GM03348 (cell line): ENCODE measurements around the gene PTPRN2.

Experiments
- DNase-seq: peaks from one replicate; pipeline ENCODE4 v3.0.0; 2012; ENCODE audit warnings: low spot score

The PTPRN2 gene

GRCh38 chr7:158113321-158114025, 474.1 kb downstream of the PTPRN2 start:
- DNase-seq = no peak

GRCh38 chr7:158112571-158113320, 474.9 kb downstream of the PTPRN2 start:
- no peak for DNase-seq

DNA sequence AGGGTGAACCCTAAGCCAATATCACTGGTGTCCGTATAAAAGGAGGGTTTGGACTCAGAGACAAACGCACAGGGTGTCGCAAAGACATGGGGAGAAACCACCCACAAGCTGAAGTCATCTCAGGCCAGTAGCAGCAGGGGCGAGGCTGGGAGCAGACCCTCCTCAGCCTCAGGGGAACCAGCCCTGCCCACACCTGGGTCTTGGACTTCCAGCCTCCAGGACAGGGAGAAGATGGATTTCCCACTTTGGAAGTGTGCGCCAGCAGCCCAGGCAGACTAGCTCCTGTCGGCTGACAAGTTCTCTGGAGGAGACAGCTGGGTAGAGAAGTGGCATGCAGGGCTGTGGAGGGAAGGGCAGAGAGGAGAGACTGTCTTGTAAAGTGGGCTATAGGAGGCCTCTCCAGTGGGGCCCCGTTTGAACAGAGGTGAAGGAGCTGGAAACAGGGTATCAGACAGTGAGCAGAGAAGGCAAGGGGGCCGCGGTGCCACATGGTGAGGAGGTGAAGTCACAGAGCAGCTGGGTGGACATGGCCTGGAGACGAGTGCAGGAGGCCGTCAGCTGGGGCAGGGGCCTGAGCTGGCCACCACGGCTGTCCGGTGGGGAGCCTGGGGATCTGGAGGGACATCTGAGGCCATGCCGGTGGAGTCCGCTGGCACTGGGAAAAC, 475.6 kb downstream of the PTPRN2 start:
- no peak for DNase-seq

GRCh38 chr7:158111049-158111751, 476.4 kb downstream of the PTPRN2 start:
- DNase-seq = no peak

DNA sequence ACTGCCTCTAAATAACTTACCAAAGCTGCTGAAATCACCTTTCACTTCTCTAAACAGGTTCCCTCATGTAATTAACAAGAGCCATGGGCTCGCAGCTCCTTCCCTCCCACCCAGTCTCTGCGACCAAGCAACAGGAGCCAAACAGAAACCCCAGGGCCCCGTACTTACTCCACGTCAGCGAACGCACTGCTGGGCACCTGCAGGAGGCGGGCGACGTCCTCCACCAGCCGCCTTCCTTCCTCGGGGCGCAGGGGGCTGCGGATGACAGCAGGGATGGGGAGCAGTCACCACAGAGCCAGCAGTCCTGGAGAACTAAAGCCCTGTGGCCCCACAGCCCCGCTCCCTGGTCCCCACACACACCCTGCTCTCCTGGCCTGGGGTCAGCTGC, 477.0 kb downstream of the PTPRN2 start:
- no peak for DNase-seq

DNA sequence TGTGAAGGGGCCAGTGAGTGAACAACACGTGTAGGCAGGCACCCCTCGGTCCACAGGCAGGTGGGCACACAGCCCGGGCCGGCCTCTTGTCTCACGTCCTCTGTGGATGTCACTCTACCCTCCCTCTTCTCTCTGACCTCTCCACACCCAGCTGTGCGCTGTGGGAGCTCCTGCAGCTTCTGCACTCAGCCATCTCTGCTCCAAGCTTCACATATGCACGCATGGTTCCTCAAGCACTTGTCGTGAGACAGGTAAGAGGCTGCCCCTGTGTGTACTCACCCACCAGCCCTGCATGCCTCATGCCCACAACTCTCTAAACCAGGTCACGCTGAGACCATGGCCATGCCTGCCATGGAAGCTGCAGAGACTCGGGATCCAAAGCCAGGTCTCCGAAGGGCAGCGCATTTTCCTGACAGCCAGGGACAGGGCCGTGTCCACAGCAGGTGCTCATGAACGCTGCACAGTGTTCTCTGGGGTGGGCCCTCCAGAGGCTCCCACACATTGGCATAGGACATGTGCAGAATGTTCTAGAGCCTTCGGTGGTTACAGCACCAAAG, 477.5 kb downstream of the PTPRN2 start:
- no peak for DNase-seq

DNA sequence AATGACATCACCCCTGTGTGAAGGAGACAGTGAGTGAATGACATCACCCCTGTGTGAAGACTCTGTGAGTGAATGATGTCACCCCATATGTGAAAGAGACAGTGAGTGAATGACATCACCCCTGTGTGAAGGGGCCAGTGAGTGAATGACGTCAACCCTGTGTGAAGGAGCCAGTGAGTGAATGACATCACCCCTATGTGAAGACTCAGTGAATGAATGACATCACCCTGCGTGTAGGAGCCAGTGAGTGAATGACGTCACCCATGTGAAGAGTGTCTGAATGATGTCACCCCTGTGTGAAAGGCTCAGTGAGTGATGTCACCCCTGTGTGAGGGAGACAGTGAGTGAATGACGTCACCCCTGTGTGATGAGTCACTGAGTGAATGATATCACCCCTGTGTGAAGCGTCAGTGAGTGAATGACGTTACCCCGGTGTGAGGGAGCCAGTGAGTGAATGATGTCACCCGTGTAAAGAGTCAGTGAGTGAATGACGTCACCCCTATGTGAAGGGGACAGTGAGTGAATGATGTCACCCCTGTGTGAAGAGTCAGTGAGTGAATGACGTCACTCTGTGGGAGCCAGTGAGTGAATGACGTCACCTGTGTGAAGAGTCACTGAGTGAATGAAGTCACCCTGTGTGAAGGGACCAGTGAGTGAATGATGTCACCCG, 478.1 kb downstream of the PTPRN2 start:
- DNase-seq = no peak

GRCh38 chr7:158108646-158109293, 478.9 kb downstream of the PTPRN2 start:
- no peak for DNase-seq

DNA sequence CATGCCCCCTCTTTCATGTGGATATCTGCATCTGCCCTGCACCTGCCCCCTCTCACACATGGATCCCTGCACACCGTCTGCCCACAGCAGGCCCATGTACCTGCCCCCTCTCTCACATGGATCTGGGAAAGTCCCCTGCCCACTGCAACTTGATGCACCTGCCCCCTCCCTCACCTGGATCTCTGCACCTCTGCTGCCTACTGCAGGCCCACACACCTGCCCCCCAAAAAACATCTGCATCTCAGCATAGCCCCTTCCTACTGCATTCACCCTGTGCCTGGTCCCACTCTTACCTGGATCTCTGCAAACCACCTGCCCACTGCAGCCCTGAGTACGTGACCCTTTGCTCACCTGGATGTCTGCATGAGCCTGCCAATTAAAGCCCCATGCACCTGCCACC, 479.8 kb downstream of the PTPRN2 start:
- no peak for DNase-seq

GRCh38 chr7:158106272-158106671, 481.4 kb downstream of the PTPRN2 start:
- DNase-seq = no peak

DNA sequence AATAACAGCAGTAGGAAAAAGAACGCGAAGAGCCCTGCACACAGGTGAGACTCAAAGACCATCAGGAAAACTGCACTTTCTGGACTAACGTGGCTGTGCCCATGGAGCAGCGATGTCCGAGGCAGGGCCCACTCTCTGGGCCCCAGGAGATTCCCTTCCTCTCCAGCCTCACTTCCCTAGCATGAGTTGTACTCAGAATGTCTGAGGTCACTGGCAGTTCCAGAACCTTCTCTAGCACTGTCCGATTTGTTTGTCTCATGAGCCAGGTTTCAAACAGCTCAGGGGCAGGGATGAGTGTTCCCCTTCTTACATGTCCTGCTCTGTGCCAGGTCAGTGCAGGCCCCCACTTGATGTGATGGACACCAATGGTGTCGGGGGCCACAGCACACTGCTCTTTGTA, 484.2 kb downstream of the PTPRN2 start:
- DNase-seq = no peak

DNA sequence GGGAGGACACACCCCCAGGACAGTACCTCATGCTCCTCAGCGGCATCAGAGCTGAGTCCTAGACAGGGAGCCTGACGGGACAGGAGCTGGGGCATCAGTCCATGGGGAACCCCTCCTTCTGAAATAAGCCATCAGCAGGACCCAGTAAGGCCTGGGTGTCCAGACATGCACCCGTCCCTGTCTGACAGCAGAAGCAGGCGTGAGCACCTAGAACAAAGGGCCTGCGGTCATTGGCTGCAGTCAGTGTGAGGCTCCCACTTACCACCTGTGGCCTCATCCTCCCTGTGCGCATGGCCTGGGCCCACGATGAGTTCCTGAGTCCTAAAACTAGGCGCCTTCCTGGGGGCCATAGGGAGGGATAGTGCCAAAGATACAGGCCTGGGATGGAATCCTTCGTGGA, 484.7 kb downstream of the PTPRN2 start:
- DNase-seq = no peak

GRCh38 chr7:158101821-158102450, 485.7 kb downstream of the PTPRN2 start:
- no peak for DNase-seq

- no peak for DNase-seq
Measured at GRCh38 chr7:158098125-158099030, 489.2 kb downstream of the PTPRN2 start.

DNA sequence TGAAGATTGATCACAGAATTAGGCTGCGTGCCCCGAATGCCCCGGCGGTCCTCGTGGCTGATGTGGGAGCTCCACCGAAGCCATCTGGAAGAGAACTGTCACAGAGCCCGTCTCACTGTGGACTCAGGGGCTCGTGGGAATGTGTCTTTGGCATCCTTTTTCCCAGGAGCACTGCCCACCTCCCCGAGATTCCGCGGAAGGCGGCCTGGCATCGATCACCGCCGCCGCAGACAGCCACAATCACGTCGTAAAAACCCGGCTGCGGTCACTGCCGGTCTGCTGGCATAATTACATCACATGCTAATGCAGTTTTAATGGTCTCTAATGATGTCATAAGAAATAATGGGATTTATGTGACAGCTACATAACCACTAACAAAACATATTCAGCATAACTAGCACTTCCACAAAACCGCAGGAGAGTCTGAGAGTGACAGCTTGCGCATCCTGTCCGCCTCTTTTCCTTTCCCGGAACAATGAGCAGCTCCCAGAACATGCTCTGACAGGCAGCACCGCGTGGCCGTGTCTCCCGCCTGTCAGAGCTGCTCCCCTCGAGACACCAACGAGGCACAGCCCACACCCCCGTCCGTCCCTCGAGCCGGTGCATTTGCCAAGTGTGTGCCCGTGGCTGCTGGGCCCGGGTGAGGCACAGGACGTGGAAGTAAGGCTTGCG, 490.0 kb downstream of the PTPRN2 start:
- no peak for DNase-seq

DNA sequence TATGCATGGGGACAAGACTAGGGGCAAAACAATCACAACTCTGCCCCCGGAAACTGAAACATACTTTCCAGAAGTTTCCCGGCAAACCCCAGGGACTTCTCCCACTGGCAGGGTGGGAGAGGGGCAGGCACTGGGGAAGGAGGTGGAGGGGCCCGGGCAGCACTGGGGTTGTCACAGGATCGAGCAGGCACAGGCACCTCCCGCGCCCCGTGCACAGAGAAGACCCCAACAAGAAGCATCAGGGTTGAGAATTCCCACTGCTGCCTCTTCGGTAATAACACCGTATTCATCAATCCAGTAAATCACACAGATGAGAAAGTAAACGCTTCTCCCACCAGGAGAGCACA, 490.5 kb downstream of the PTPRN2 start:
- DNase-seq = no peak

DNA sequence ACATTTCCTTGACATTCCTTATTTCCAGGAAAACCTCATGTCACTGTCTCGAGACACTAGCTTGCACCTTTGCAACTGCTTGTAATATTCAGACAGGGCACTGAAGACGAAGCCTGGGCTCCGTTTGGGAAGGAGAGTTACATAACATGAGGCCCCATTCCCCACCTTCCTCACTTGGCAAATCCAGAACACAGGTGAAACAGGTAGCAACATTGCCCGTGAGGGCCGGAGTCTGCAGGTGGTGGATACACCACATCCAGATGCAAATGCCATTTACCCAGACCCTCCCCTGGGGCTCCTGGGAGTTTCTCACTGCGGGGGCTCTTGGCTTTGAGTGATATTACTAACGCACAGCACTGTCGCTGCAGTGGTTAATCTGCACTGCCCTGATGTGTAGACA, 491.0 kb downstream of the PTPRN2 start:
- DNase-seq = no peak

GRCh38 chr7:158094671-158095226, 492.9 kb downstream of the PTPRN2 start:
- DNase-seq = no peak

GRCh38 chr7:158094046-158094445, 493.6 kb downstream of the PTPRN2 start:
- DNase-seq = no peak
